Esophagus muscularis mucosa (tissue), 4 donors: ENCODE data around the gene PTMA. TPM values are rescaled to one million over a fixed set of nuclear protein-coding genes. Genes with fewer than 3 reads are reported as not detected.

ENCODE experiments used
- DNase-seq: peaks from one replicate; pipeline ENCODE4 v3.0.0-alpha.2; 2017; ENCODE audit errors: extremely low spot score
- H3K27ac ChIP-seq, 4 donors: fragments of 200-600 bp; sonication (generic); replicated peaks in 1 of 4; 1 replicate in 3 of 4; 2 replicates in 1 of 4; pipeline ENCODE4 v1.5.1; 2016 to 2019; ENCODE audit warnings: mild to moderate bottlenecking in 1 of 4
- H3K27me3 ChIP-seq, 4 donors: fragments of 200-600 bp; sonication (generic); one replicate each; pipeline versions ENCODE4 v1.5.1 to v1.6.0; 2016 to 2019
- H3K36me3 ChIP-seq, 4 donors: fragments of 200-600 bp; sonication (generic); one replicate each; pipeline ENCODE4 v1.5.1; 2016 to 2019
- H3K4me1 ChIP-seq, 4 donors: fragments of 200-600 bp; sonication (generic); one replicate each; pipeline ENCODE4 v1.5.1; 2016 to 2019
- H3K4me3 ChIP-seq, 4 donors: fragments of 200-600 bp; sonication (generic); 1 replicate in 2 of 4; 2 replicates in 2 of 4; pipeline ENCODE4 v1.5.1; 2016 to 2019; ENCODE audit warnings: mild to moderate bottlenecking in 4 of 4, moderate library complexity in 1 of 4
- H3K9me3 ChIP-seq, 4 donors: fragments of 200-600 bp; sonication (generic); 1 replicate in 3 of 4; 2 replicates in 1 of 4; pipeline ENCODE4 v1.5.1; 2016 to 2019
- CTCF ChIP-seq, 3 experiments: fragments of 200-600 bp in 2 of 3; fragments of 450-650 bp in 1 of 3; sonication (generic) in 2 of 3; IDR thresholded peaks; one replicate each; pipeline ENCODE4 v1.5.1; 2017 to 2019; ENCODE audit warnings: antibody characterized with exemption in 3 of 3, mild to moderate bottlenecking in 2 of 3, moderate library complexity in 1 of 3
- EP300 ChIP-seq: sonication (generic); formaldehyde crosslinking; IDR thresholded peaks from one replicate; pipeline ENCODE4 v1.6.1; 2017; ENCODE audit warnings: antibody characterized with exemption
- POLR2A ChIP-seq: fragments of 450-650 bp; IDR thresholded peaks from one replicate; pipeline ENCODE4 v1.6.1; 2017; ENCODE audit warnings: antibody characterized with exemption, moderate library complexity, mild to moderate bottlenecking, low read depth
- POLR2AphosphoS5 ChIP-seq, 2 donors: sonication (generic); formaldehyde crosslinking; IDR thresholded peaks; one replicate each; pipeline ENCODE4 v1.6.1; 2017; ENCODE audit warnings: antibody characterized with exemption in 2 of 2
- WGBS: methylation state at CpG from one replicate; pipeline ENCODE4 v1.1.5; 2018; 5-methylcytosine and 5-hydroxymethylcytosine counted together
- intact Hi-C: fragments of 100-400 bp; cut with DNase I; formaldehyde crosslinking; loops from one replicate; pipeline ENCODE4 v1.15.1; 2023
- total RNA-seq, 4 donors: library from RNA; depleted of rRNA; stranded (reverse); fragments of >200 nt; gene quantifications; one replicate each; pipeline versions ENCODE4 v1.1.0 to v1.2.1, GENCODE V29; 2016

Gene PTMA
- total RNA-seq, 4 donors from 2014 or later, result 571 to 894 (median 806) TPM

- Histone ChIP-seq H3K4me3 (no peak overlapping the region), H3K36me3 (no peaks in the 10 kb centered on the region), H3K27ac (no peak overlapping the region), H3K9me3 (no peaks in the 10 kb centered on the region), H3K27me3 (no peaks in the 10 kb centered on the region), H3K4me1 (peaks cover 0 to 10% (median 6%) of the 10 kb centered on the region in 4 donors)
- WGBS, result 90% methylated on average over 11 of the region's 13 CpGs
- no peak for TF ChIP-seq POLR2AphosphoS5 (IDR thresholded peaks at IDR 0.05)
- TF ChIP-seq POLR2A, result no peak
- intact Hi-C loops, result no loop called here
- no peak for DNase-seq
Observed at GRCh38 chr2:231692847-231693246, 15.5 kb upstream of the PTMA start.

GRCh38 chr2:231693956-231694355 lies 14.4 kb upstream of the PTMA start:
- 96% methylated on average over 7 of the region's 7 CpGs for WGBS
- no peak for DNase-seq
- Histone ChIP-seq H3K4me1 (peaks cover 0 to 15% (median 10%) of the 10 kb centered on the region in 4 donors), H3K9me3 (no peaks in the 10 kb centered on the region), H3K36me3 (no peaks in the 10 kb centered on the region), H3K27ac (no peak overlapping the region), H3K27me3 (no peaks in the 10 kb centered on the region), H3K4me3 (no peak overlapping the region)
- TF ChIP-seq EP300 (no peak), POLR2AphosphoS5 (IDR thresholded peaks at IDR 0.05) (no peak), CTCF (IDR thresholded peaks at IDR 0.05) (no peak), POLR2A (no peak)
- intact Hi-C loops, result no loop called here

- intact Hi-C loops, result no loop called here
- DNase-seq, result no peak
- TF ChIP-seq POLR2AphosphoS5 (IDR thresholded peaks at IDR 0.05) (peak; percentile 25 to 46), CTCF (IDR thresholded peaks at IDR 0.05) (no peak), EP300 (no peak), POLR2A (no peak)
- peaks cover 0 to 26% (median 20%) of the 10 kb centered on the region in 4 donors for H3K4me1 ChIP-seq
- H3K36me3 ChIP-seq, result no peaks in the 10 kb centered on the region
- no peaks in the 10 kb centered on the region for H3K9me3 ChIP-seq
- no peak overlapping the region for H3K4me3 ChIP-seq
- 37% methylated on average over 2 of the region's 2 CpGs for WGBS
- H3K27ac ChIP-seq, result peak overlapping the region in 3 of 4 donors; percentile 31 to 60 (median 40)
- no peaks in the 10 kb centered on the region for H3K27me3 ChIP-seq
Observed at GRCh38 chr2:231696004-231696367, 12.3 kb upstream of the PTMA start.

GRCh38 chr2:231699006-231699405 lies 9.3 kb upstream of the PTMA start:
- H3K4me1 ChIP-seq, result peaks cover 9 to 50% (median 40%) of the 10 kb centered on the region in 4 donors
- no peaks in the 10 kb centered on the region for H3K9me3 ChIP-seq
- H3K27ac ChIP-seq, result peak overlapping the region; percentile 28 to 68 (median 60)
- WGBS, result 61% methylated on average over 8 of the region's 9 CpGs
- H3K4me3 ChIP-seq, result no peak overlapping the region
- intact Hi-C loops, result no loop called here
- no peaks in the 10 kb centered on the region for H3K36me3 ChIP-seq
- DNase-seq, result no peak
- no peaks in the 10 kb centered on the region for H3K27me3 ChIP-seq
- TF ChIP-seq POLR2AphosphoS5 (IDR thresholded peaks at IDR 0.05) (peak; percentile 42 to 57), POLR2A (no peak)

- TF ChIP-seq POLR2A (no peak), POLR2AphosphoS5 (IDR thresholded peaks at IDR 0.05) (no peak), EP300 (no peak), CTCF (IDR thresholded peaks at IDR 0.05) (no peak)
- no peaks in the 10 kb centered on the region for H3K36me3 ChIP-seq
- H3K27me3 ChIP-seq, result no peaks in the 10 kb centered on the region
- H3K4me1 ChIP-seq, result peaks cover 25 to 67% (median 53%) of the 10 kb centered on the region in 4 donors
- H3K9me3 ChIP-seq, result no peaks in the 10 kb centered on the region
- intact Hi-C loops, result no loop called here
- WGBS, result 59% methylated on average over 21 of the region's 22 CpGs
- DNase-seq, result no peak
- H3K27ac ChIP-seq, result peak overlapping the region; percentile 53 to 74 (median 68)
- H3K4me3 ChIP-seq, result no peak overlapping the region
Observed at GRCh38 chr2:231701456-231702373, 6.6 kb upstream of the PTMA start.
